Skeletal muscle satellite cell (primary cell): ENCODE results near the gene STAG3.
"Not testable (repeated sequence)": the region's sequence is repeated elsewhere in the genome, so short reads cannot be mapped to it uniquely, and the experiment has no call there.

Source experiments
- H3K27me3 ChIP-seq: 2 replicates; pipeline ENCODE4 v1.7.0; 2013; ENCODE audit warnings: low read length; ENCODE audit not compliant: control insufficient read depth, insufficient read depth
- H3K36me3 ChIP-seq: 2 replicates; pipeline ENCODE4 v1.7.0; 2013; ENCODE audit warnings: mild to moderate bottlenecking, control low read depth, low read length; ENCODE audit not compliant: insufficient read depth
- H3K4me1 ChIP-seq: 2 replicates; pipeline ENCODE4 v1.7.0; 2013; ENCODE audit warnings: low read length; ENCODE audit not compliant: control insufficient read depth, insufficient read depth
- H3K4me2 ChIP-seq: 2 replicates; pipeline ENCODE4 v1.7.0; 2013; ENCODE audit warnings: mild to moderate bottlenecking, low read length
- H3K4me3 ChIP-seq: 2 replicates; pipeline ENCODE4 v1.7.0; 2013; ENCODE audit warnings: low read length
- H3K9ac ChIP-seq: 2 replicates; pipeline ENCODE4 v1.7.0; 2013; ENCODE audit warnings: mild to moderate bottlenecking, low read depth, low read length, moderate library complexity
- H3K9me3 ChIP-seq: replicated peaks from 2 replicates; pipeline ENCODE4 v1.7.0; 2013; ENCODE audit warnings: mild to moderate bottlenecking, control low read depth, low read length

STAG3 gene

DNA sequence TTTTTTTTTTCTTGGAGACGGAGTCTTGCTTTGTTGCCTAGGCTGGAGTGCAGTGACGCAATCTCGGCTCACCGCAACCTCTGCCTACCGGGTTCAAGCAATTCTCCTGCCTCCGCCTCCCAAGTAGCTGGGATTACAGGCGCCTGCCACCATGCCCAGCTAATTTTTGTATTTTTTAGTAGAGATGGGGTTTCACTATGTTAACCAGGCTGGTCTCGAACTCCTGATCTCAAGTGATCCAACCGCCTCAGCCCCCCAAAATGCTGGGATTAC, 69.1 kb downstream of the STAG3 start:
- not testable (repeated sequence) for H3K9me3 ChIP-seq, H3K4me2 ChIP-seq, H3K4me3 ChIP-seq

DNA sequence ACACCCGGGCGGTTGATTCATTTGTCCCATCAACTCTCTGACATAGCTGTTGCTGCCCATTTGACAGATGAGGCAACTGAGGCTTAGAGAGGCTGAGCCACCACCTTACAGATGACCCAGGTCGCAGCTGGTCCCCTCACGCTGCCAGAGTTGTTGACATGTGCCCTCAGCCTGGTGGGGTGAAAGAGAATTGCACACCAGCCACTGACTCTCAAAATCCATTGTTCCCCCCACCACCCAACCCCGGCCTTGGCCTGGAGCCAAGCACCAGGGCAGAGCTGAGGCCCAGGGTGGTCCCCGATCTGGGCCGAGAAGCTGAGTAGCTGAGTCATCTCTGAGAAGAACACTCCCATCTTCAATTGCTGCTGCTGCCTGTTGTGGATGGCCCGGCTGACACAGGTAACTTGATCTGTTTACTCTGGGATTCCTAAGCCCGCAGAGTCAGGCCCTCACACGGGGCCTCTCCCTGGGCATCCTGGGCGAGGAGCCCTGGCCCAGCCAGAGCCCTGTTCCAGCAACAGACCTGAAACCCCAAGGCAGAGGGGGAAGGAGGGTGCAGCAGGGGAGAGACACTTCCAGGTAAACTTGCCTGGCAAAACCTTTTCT, 69.5 kb downstream of the STAG3 start:
- H3K36me3 ChIP-seq = no peaks in the 10 kb centered on the region
- H3K9ac ChIP-seq = no peak overlapping the region

More for the DNA sequence above, 69.1 kb downstream of the STAG3 start:
- not testable (repeated sequence) for H3K4me1 ChIP-seq, H3K9ac ChIP-seq, H3K27me3 ChIP-seq, H3K36me3 ChIP-seq

DNA sequence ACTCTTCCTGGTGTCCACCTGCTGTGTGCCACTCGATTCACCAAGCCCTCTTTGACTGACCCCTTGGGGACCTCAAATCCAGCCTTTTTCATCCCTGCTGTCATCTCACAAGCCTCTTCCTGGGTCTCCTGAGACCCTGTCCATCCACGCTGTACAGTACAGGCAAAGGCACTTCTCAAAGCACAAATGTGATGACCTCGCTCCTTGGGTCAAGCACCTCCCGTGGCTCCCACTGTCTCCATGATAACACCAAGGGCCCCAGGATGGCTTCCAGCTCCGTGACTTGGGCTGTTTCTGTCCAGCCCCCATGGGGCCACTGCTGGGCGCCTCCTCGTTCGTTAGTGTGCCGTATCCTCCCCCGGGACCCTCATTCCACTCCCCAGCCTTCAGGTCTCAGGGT, 70.8 kb downstream of the STAG3 start:
- Histone ChIP-seq H3K36me3 (no peaks in the 10 kb centered on the region), H3K4me3 (no peak overlapping the region), H3K27me3 (peaks cover 6% of the 10 kb centered on the region), H3K9ac (no peak overlapping the region), H3K9me3 (no peaks in the 10 kb centered on the region), H3K4me2 (no peak overlapping the region), H3K4me1 (peaks cover 10% of the 10 kb centered on the region)

More for the DNA sequence above, 69.5 kb downstream of the STAG3 start:
- H3K4me2 ChIP-seq = no peak overlapping the region
- H3K9me3 ChIP-seq = no peaks in the 10 kb centered on the region
- H3K27me3 ChIP-seq = peaks cover 6% of the 10 kb centered on the region
- H3K4me3 ChIP-seq = no peak overlapping the region
- peaks cover 10% of the 10 kb centered on the region for H3K4me1 ChIP-seq

DNA sequence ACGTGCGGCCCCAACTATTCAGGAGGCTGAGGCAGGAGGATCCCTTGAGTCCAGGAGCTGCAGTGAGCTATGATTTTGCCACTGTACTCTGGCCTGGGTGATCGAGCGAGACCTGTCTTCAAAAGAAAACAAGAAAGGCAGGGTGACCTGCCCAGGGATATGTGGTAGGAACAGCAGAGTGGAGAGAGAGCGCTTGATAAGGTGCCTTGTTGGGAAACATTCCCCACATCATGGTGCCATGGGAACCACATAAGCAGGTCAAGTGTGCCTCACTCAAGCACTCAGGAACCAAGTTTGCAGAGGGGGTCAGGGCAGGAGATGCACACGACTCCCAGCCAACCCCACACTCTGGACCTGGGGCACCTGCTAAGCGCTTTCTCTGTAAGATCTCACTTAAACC, 79.3 kb downstream of the STAG3 start:
- H3K4me2 ChIP-seq = no peak overlapping the region
- H3K4me1 ChIP-seq = no peaks in the 10 kb centered on the region
- H3K4me3 ChIP-seq = no peak overlapping the region
- no peaks in the 10 kb centered on the region for H3K36me3 ChIP-seq
- no peaks in the 10 kb centered on the region for H3K27me3 ChIP-seq
- H3K9me3 ChIP-seq = no peaks in the 10 kb centered on the region
- H3K9ac ChIP-seq = no peak overlapping the region

DNA sequence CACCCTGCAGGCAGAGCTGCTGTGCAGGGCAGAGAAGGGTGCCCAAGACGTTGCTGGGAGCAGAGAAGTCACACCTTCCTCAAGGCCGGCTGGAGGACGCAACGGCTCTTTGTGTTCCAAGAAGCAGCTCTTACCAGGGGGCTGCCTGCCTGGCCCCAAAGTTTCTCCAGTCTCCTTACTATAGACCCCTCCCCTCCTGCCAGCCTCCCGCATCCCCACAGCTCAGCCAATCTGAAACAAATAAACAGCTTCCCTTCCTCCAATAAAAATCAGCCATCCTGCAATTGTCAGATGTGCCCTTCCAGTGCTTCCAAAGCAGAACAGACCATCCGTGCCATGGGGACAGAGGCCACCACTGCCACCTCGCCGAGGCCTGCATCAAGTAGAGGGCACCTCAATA, 82.3 kb downstream of the STAG3 start:
- not testable (repeated sequence) for H3K36me3 ChIP-seq, H3K4me2 ChIP-seq, H3K9me3 ChIP-seq

DNA sequence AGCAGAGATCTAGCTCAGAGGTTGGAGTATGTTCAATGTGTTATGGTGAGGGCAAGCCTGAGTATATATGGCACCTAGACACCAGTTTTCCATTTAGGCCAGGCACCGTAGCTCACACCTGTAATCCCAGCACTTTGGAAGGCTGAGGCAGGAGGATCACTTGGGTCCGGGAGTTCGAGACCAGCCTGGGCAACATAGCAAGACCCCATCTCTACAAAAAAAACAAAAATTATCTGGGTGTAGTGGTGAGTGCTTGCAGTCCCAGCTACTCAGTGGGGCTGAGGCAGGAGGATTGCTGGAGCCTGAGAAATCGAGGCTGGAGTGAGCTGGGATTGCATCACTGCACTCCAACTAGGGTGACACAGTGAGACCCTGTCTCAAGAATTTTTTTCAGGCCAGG, 85.2 kb downstream of the STAG3 start:
- H3K9me3 ChIP-seq, H3K9ac ChIP-seq, H3K27me3 ChIP-seq, H3K4me1 ChIP-seq, H3K4me2 ChIP-seq, H3K4me3 ChIP-seq, H3K36me3 ChIP-seq: not testable (repeated sequence)

More for the DNA sequence above, 82.3 kb downstream of the STAG3 start:
- not testable (repeated sequence) for H3K4me3 ChIP-seq, H3K27me3 ChIP-seq, H3K4me1 ChIP-seq, H3K9ac ChIP-seq
